GM12878 (cell line): ENCODE measurements around the gene ASIC5. TPM values are rescaled to one million over a fixed set of nuclear protein-coding genes. Genes with fewer than 3 reads are reported as not detected.

ENCODE experiments used
- ATAC-seq: fragments of 200-7000 bp; cut with Tn5 transposase; 3 replicates; pipeline ENCODE4 v1.9.1; 2020; ENCODE audit warnings: mild to moderate bottlenecking, moderate library complexity
- BruUV-seq: library from RNA; stranded (reverse); fragments of 400-500 nt; replicated peaks from 2 replicates; lab custom pipeline; 2021; lab: Mats Ljungman, UMichigan
- CTCF ChIA-PET: fragments of 300-600 bp; sonication (Branson Sonifier 250); formaldehyde crosslinking; extraction: SDS; loops from one replicate; lab custom pipeline; 2021; ENCODE audit warnings: inconsistent platforms; lab: Yijun Ruan, JAX
- POLR2A ChIA-PET: fragments of 350-600 bp; formaldehyde crosslinking; extraction: SDS; loops from one replicate; lab custom pipeline; 2021; ENCODE audit warnings: inconsistent platforms; lab: Charles Lee
- RAD21 ChIA-PET: fragments of 300-600 bp; sonication (Branson Sonifier 250); formaldehyde crosslinking; loops from one replicate; lab custom pipeline; 2023; ENCODE audit warnings: antibody characterized with exemption; ENCODE audit not compliant: unreplicated experiment; lab: Charles Lee
- SMC1A ChIA-PET: fragments of 300-600 bp; sonication (Branson Sonifier 250); formaldehyde crosslinking; loops from one replicate; lab custom pipeline; 2023; ENCODE audit not compliant: unreplicated experiment, uncharacterized antibody; lab: Charles Lee
- DNase-seq: peaks from one replicate; pipeline ENCODE4 v3.0.0-alpha.2; 2011; ENCODE audit warnings: low read depth, low spot score
- FAIRE-seq: peaks from 3 replicates; lab custom pipeline; 2011; peaks lifted over from hg19 to GRCh38; lab: Jason Lieb, UNC
- H2AFZ ChIP-seq: 2 replicates; pipeline ENCODE4 v1.6.0; 2011; ENCODE audit warnings: low read depth, low read length, control low read depth; ENCODE audit not compliant: control insufficient read depth
- H3K27ac ChIP-seq: 2 replicates; pipeline ENCODE4 v1.5.1; 2011; ENCODE audit warnings: control low read depth; ENCODE audit not compliant: control insufficient read depth, insufficient read depth
- H3K27me3 ChIP-seq, 2 experiments: replicated peaks in 1 of 2; 2 replicates each; pipeline versions ENCODE4 v1.6.0 to v1.6.1; 2011; ENCODE audit warnings: low read length in 1 of 2; ENCODE audit not compliant: control insufficient read depth in 2 of 2, insufficient read depth in 2 of 2
- H3K36me3 ChIP-seq, 2 experiments: 2 replicates each; pipeline ENCODE4 v1.5.1; 2011; ENCODE audit warnings: low read length in 1 of 2; ENCODE audit not compliant: control insufficient read depth in 2 of 2, insufficient read depth in 2 of 2
- H3K4me1 ChIP-seq: 2 replicates; pipeline ENCODE4 v1.6.1; 2011; ENCODE audit warnings: mild to moderate bottlenecking, low read length, moderate library complexity, mixed read lengths; ENCODE audit not compliant: control insufficient read depth, insufficient read depth
- H3K4me2 ChIP-seq: 2 replicates; pipeline ENCODE4 v1.6.0; 2011; ENCODE audit warnings: control low read depth; ENCODE audit not compliant: control insufficient read depth, insufficient read depth
- H3K4me3 ChIP-seq: fragments of 200-600 bp; sonication (generic); 2 replicates; pipeline ENCODE4 v1.5.1; 2016
- H3K79me2 ChIP-seq: 2 replicates; pipeline ENCODE4 v1.6.0; 2011; ENCODE audit warnings: low read length; ENCODE audit not compliant: control insufficient read depth, insufficient read depth
- H3K9ac ChIP-seq: 2 replicates; pipeline ENCODE4 v1.8.0; 2011; ENCODE audit warnings: low read length, control low read depth, mixed read lengths; ENCODE audit not compliant: control insufficient read depth, insufficient read depth
- H3K9me3 ChIP-seq: replicated peaks from 3 replicates; pipeline ENCODE4 v1.5.1; 2011; ENCODE audit warnings: mild to moderate bottlenecking, low read length; ENCODE audit not compliant: control insufficient read depth, insufficient read depth
- H4K20me1 ChIP-seq: 2 replicates; pipeline ENCODE4 v1.6.0; 2011; ENCODE audit not compliant: control insufficient read depth, insufficient read depth
- CTCF ChIP-seq, 3 experiments: IDR thresholded peaks in 2 of 3; conservative IDR thresholded peaks in 1 of 3; 2 replicates each; pipeline ENCODE4 v1.5.1; 2011; ENCODE audit warnings: low read depth in 3 of 3, low read length in 3 of 3, mild to moderate bottlenecking in 3 of 3, control low read depth in 2 of 3, moderate library complexity in 2 of 3, inconsistent platforms in 1 of 3, mixed read lengths in 1 of 3; ENCODE audit not compliant: control insufficient read depth in 2 of 3, insufficient read depth in 1 of 3; ENCODE audit errors: extremely low read depth in 1 of 3
- EED ChIP-seq: sonication (generic); IDR thresholded peaks from 2 replicates; pipeline ENCODE4 v1.6.1; 2016; ENCODE audit warnings: antibody characterized with exemption, low read depth
- LARP7 ChIP-seq: fragments of 450-650 bp; IDR thresholded peaks from 2 replicates; pipeline ENCODE4 v1.6.1; 2017; ENCODE audit warnings: mild to moderate bottlenecking
- MLLT1 ChIP-seq: fragments of 450-650 bp; IDR thresholded peaks from 2 replicates; pipeline ENCODE4 v1.6.1; 2016; ENCODE audit warnings: mild to moderate bottlenecking
- RAD21 ChIP-seq: IDR thresholded peaks from 2 replicates; pipeline ENCODE4 v1.6.1; 2011; ENCODE audit warnings: mild to moderate bottlenecking, low read depth, low read length, moderate library complexity; ENCODE audit not compliant: insufficient read depth
- RAD51 ChIP-seq: fragments of 450-650 bp; IDR thresholded peaks from 2 replicates; pipeline ENCODE4 v1.6.1; 2016; ENCODE audit warnings: moderate library complexity, mild to moderate bottlenecking, inconsistent platforms
- REST ChIP-seq: IDR thresholded peaks from 2 replicates; pipeline ENCODE4 v1.6.1; 2012; ENCODE audit warnings: mild to moderate bottlenecking, low read depth, low read length
- SKIL ChIP-seq: fragments of 450-650 bp; IDR thresholded peaks from 2 replicates; pipeline ENCODE4 v1.6.1; 2017; ENCODE audit warnings: mild to moderate bottlenecking, low read depth, inconsistent platforms; ENCODE audit not compliant: poor library complexity, severe bottlenecking
- SMARCA5 ChIP-seq: fragments of 450-650 bp; IDR thresholded peaks from 2 replicates; pipeline ENCODE4 v1.6.1; 2017; ENCODE audit warnings: mild to moderate bottlenecking
- SREBF2 ChIP-seq: IDR thresholded peaks from 2 replicates; pipeline ENCODE4 v1.6.1; 2012; ENCODE audit warnings: mild to moderate bottlenecking, low read length
- STAT1 ChIP-seq: fragments of 450-650 bp; conservative IDR thresholded peaks from 2 replicates; pipeline ENCODE4 v1.6.1; 2014; ENCODE audit warnings: antibody characterized with exemption, mild to moderate bottlenecking
- USF1 ChIP-seq: IDR thresholded peaks from 2 replicates; pipeline ENCODE4 v1.6.1; 2011; ENCODE audit warnings: borderline replicate concordance, low read depth, mild to moderate bottlenecking, moderate library complexity, mixed read lengths, low read length; ENCODE audit not compliant: insufficient read depth; ENCODE audit errors: extremely low read length
- YY1 ChIP-seq: IDR thresholded peaks from 2 replicates; pipeline ENCODE4 v1.6.1; 2011; ENCODE audit warnings: low read depth, mild to moderate bottlenecking, low read length
- WGBS: methylation state at CpG from one replicate; pipeline ENCODE4 v1.1.6; 2016; ENCODE audit warnings: low lambda C conversion rate; ENCODE audit not compliant: insufficient replicate concordance, insufficient coverage; ENCODE audit errors: missing lambda C conversion rate; 5-methylcytosine and 5-hydroxymethylcytosine counted together
- in situ Hi-C: fragments of 300-500 bp; cut with MboI; formaldehyde crosslinking; loops from 9 replicates; pipeline ENCODE4 v1.14.3; 2018; ENCODE audit warnings: mixed read lengths
- intact Hi-C: fragments of 100-400 bp; cut with micrococcal nuclease; formaldehyde crosslinking; loops from one replicate; pipeline ENCODE4 v1.14.2; 2022; ENCODE audit not compliant: unreplicated experiment
- polyA plus RNA-seq, 11 experiments: library from polyadenylated mRNA; depleted of rRNA in 4 of 11; unstranded in 6 of 11; stranded (reverse) in 5 of 11; fragments of >200 nt; fragmentation: Nextera tagmentation in 4 of 11; fragmentation: Illumina TruSeq in 1 of 11; extraction: Ambion mirVana in 4 of 11; extraction: Trizol in 1 of 11; gene quantifications; 1 replicate in 1 of 11; 2 replicates in 10 of 11; pipeline versions ENCODE4 v1.2.1 to v1.2.3, GENCODE V29; 2011 to 2016; ENCODE audit warnings: inconsistent platforms in 2 of 11, missing spikeins in 2 of 11, low read depth in 1 of 11
- total RNA-seq, 4 experiments: library from RNA; depleted of rRNA in 3 of 4; stranded (reverse); fragments of >200 nt in 3 of 4; fragmentation: Illumina TruSeq in 1 of 4; extraction: Trizol in 1 of 4; gene quantifications; 2 replicates each; pipeline versions ENCODE4 v1.2.1 to v1.2.3, GENCODE V29; 2013 to 2021

The ASIC5 gene
- total and polyA plus RNA-seq, 10 of the 15 experiments (the other 5 are each of a cell fraction or from before 2014, with no cell fraction given) = not detected

- TF ChIP-seq REST (no peak), USF1 (no peak), MLLT1 (no peak), RAD51 (no peak), YY1 (no peak), STAT1 (no peak), RAD21 (no peak), CTCF (IDR thresholded peaks at IDR 0.05 in 2 of 3, conservative IDR thresholded peaks at IDR 0.05 in 1 of 3; ENCODE audit: control insufficient read depth in 2 of 3, extremely low read depth in 1 of 3, insufficient read depth in 1 of 3, low read depth in 3 of 3, low read length in 3 of 3) (no peak), EED (no peak), SKIL (no peak), SREBF2 (no peak), SMARCA5 (no peak), LARP7 (no peak)
- TF ChIP-seq, all 136 proteins: peak for 0
- Histone ChIP-seq H3K4me3 (no peak overlapping the region), H2AFZ (no peak overlapping the region), H4K20me1 (no peaks in the 10 kb centered on the region), H3K27ac (no peak overlapping the region), H3K9ac (no peak overlapping the region), H3K27me3 (no peaks in the 10 kb centered on the region), H3K36me3 (no peaks in the 10 kb centered on the region), H3K4me2 (no peak overlapping the region), H3K4me1 (peaks cover 3% of the 10 kb centered on the region; the same call in 1 of the 2 replicates), H3K9me3 (no peaks in the 10 kb centered on the region), H3K79me2 (no peaks in the 10 kb centered on the region)
- DNase-seq = no peak
- ATAC-seq = no peak
- no TSS peak for BruUV-seq
- CTCF ChIA-PET = interaction anchor here (1.8 kb wide), 1 partner anchor 43 kb away, joined by 8 read pairs; the partner anchor contains the start of gene CTSO
- in situ Hi-C loops = no loop called here
- 61% methylated on average over 3 of the region's 3 CpGs for WGBS
- intact Hi-C loops = no loop called here
- RAD21 ChIA-PET = interaction anchor here (1.3 to 1.7 kb wide), 2 partner anchors 10 to 21 kb away, joined by 3 to 4 read pairs; no protein-coding TSS in a partner anchor
- POLR2A ChIA-PET = no interaction called here
- SMC1A ChIA-PET = interaction anchor here (1.1 to 2.6 kb wide), 3 partner anchors 9 to 20 kb away, joined by 3 to 7 read pairs (median 3); no protein-coding TSS in a partner anchor
- FAIRE-seq = no peak
Measured at GRCh38 chr4:155909615-155910226, 43.6 kb upstream of the ASIC5 start.
